Activated CD4-positive, CD25-positive, alpha-beta regulatory T cell treated with anti-CD3 and anti-CD28 coated beads, Interleukin-2, amount 50 U/mL, for 16 hours (primary cell): ENCODE results near the gene GSTK1.
A peak's percentile ranks its signal among the peaks of the same experiment; 100 is the strongest.

Experiments used
- DNase-seq: peaks from one replicate; pipeline ENCODE4 v3.0.0-alpha.2; 2020; ENCODE audit warnings: low read depth, low spot score

Gene GSTK1

GRCh38 chr7:143296686-143297085 is 33.4 kb downstream of the GSTK1 start:
- no peak for DNase-seq

DNA sequence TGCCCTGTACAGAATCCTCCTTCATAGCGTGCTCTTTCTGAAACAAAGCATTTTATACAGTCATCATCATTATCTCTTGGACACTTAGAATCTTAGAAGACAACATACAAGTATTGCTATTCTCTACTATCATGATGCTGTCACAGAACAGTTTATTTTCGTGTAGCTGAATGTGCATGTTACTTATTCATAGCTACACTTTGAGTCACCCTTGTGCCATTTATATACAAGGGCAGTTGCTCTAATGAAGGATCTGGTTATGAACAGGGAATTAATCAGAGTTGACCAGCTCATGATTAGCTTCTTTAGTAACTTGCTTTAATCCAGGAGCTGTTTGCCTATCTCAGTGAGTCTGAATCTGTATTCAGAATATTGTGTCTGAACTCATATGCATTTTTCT is 36.1 kb downstream of the GSTK1 start:
- no peak for DNase-seq

DNA sequence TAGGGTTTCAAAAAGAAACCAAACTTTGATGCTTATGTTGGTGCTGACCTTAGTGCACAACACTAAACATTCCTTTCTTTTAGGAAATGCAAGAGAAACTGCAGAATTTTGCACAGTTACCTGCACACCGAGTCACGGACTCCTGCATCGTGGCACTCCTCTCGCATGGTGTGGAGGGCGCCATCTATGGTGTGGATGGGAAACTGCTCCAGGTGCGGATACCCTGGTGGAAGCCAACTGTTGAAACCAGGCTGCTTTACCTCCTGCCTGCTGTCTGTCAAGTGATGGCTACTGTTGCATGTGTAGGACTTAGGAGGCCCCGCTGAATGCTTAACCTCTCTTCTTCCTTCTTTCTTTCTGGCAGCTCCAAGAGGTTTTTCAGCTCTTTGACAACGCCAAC is 36.6 kb downstream of the GSTK1 start:
- DNase-seq: peak; percentile 26

- no peak for DNase-seq
These were observed 38.0 kb downstream of the GSTK1 start for GRCh38 chr7:143300959-143301935.

- DNase-seq: no peak
These were observed 40.5 kb downstream of the GSTK1 start for GRCh38 chr7:143303733-143304132.

GRCh38 chr7:143304938-143305337 is 41.7 kb downstream of the GSTK1 start:
- DNase-seq: no peak

DNA sequence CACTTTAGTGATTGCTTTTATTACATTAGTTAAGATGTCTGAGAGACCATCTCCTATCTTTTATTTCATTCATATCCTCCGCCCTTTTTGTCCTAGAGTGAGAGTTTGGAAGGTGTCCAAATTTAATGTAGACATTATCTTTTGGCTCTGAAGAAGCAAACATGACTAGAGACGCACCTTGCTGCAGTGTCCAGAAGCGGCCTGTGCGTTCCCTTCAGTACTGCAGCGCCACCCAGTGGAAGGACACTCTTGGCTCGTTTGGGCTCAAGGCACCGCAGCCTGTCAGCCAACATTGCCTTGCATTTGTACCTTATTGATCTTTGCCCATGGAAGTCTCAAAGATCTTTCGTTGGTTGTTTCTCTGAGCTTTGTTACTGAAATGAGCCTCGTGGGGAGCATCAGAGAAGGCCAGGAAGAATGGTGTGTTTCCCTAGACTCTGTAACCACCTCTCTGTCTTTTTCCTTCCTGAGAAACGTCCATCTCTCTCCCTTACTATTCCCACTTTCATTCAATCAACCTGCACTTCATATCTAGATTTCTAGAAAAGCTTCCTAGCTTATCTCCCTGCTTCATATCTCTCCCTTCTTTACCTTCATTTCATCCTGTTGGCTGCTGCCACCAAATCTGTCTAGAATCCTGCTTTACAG is 42.3 kb downstream of the GSTK1 start:
- peak; percentile 45 for DNase-seq

DNA sequence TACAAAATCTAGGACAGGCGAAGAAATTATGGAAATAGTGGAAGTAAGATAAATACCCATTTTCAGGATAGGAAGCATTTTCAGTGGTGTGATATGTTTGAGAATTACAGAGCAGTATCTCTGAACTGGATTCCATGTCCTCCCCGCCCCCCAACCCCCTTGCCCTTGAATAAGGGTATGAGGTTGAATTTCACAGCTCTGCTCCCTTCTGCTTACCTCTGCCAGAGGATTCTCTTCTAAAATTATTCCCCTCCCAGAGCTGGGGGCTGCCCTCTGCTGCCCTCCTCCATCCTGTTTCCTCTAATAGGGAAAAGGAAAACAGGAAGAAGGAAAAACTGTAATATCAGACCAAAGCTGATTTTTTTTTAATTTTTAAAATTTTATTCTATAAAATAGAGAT is 45.4 kb downstream of the GSTK1 start:
- no peak for DNase-seq

DNA sequence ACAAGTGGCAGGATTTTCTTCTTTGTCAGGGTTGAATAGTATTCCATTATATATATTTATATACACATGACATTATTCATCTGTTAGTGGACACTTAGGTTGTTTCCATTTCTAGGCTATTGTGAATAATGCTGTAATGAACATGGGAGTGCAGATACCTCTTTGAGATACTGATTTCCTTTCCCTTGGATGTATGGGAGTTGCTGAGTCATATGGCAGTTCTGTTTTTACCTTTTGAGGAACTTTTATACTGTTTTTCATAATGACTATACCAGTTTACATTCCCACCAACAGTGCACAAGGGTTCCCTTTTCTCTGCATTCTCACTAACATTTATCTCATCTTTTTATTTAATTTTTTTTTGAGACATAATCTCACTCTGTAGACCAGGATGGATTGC is 50.9 kb downstream of the GSTK1 start:
- DNase-seq: no peak

GRCh38 chr7:143315776-143316175 is 52.5 kb downstream of the GSTK1 start, which contains the start of gene CLCN1:
TSS of gene CLCN1 (plus strand) at chr7:143316111. CDS start at chr7:143316213, 102 bp downstream.
- DNase-seq: no peak

- DNase-seq: no peak
These were observed 53.3 kb downstream of the GSTK1 start for GRCh38 chr7:143316492-143316891.

- no peak for DNase-seq
These were observed 55.4 kb downstream of the GSTK1 start for GRCh38 chr7:143318661-143319060.
